HG02870 (cell line): ENCODE data around the gene KCNQ1.

Experiments
- ATAC-seq: cut with Tn5 transposase; IDR thresholded peaks from one replicate; pipeline ENCODE4 v1.9.1; 2021; ENCODE audit warnings: mild to moderate bottlenecking, moderate library complexity; ENCODE audit not compliant: unreplicated experiment

KCNQ1 gene

GRCh38 chr11:2837651-2838050, 392.8 kb downstream of the KCNQ1 start:
- no peak for ATAC-seq

- no peak for ATAC-seq
These were observed 393.3 kb downstream of the KCNQ1 start for GRCh38 chr11:2838091-2838490.

GRCh38 chr11:2838676-2839294, 394.0 kb downstream of the KCNQ1 start:
- ATAC-seq, result no peak

- no peak for ATAC-seq
These were observed 394.7 kb downstream of the KCNQ1 start for GRCh38 chr11:2839395-2839943.

- ATAC-seq, result no peak
These were observed 396.8 kb downstream of the KCNQ1 start for GRCh38 chr11:2841411-2842190.

GRCh38 chr11:2842876-2843275, 398.1 kb downstream of the KCNQ1 start:
- no peak for ATAC-seq

- ATAC-seq, result no peak
These were observed 398.7 kb downstream of the KCNQ1 start for GRCh38 chr11:2843551-2843950.

- ATAC-seq, result no peak
These were observed 399.5 kb downstream of the KCNQ1 start for GRCh38 chr11:2844116-2844842.

- ATAC-seq, result no peak
These were observed 400.2 kb downstream of the KCNQ1 start for GRCh38 chr11:2844996-2845395.

GRCh38 chr11:2846056-2846455, 401.2 kb downstream of the KCNQ1 start:
- no peak for ATAC-seq

GRCh38 chr11:2846470-2846869, 401.7 kb downstream of the KCNQ1 start:
- no peak for ATAC-seq

GRCh38 chr11:2847561-2847960, 402.8 kb downstream of the KCNQ1 start:
- no peak for ATAC-seq

- no peak for ATAC-seq
These were observed 403.7 kb downstream of the KCNQ1 start for GRCh38 chr11:2848497-2848896.

GRCh38 chr11:2849994-2850770, 405.4 kb downstream of the KCNQ1 start:
- ATAC-seq, result no peak

GRCh38 chr11:2853401-2853800, 408.6 kb downstream of the KCNQ1 start:
- no peak for ATAC-seq

GRCh38 chr11:2853997-2854560, 409.3 kb downstream of the KCNQ1 start:
- no peak for ATAC-seq

GRCh38 chr11:2855162-2855561, 410.4 kb downstream of the KCNQ1 start:
- ATAC-seq, result no peak

GRCh38 chr11:2857276-2857675, 412.5 kb downstream of the KCNQ1 start:
- ATAC-seq, result no peak

- ATAC-seq, result no peak
These were observed 413.1 kb downstream of the KCNQ1 start for GRCh38 chr11:2857918-2858317.

- no peak for ATAC-seq
These were observed 414.3 kb downstream of the KCNQ1 start for GRCh38 chr11:2858995-2859698.
